ENCODE results near the gene RNASEH2B. TPM values are rescaled to one million over a fixed set of nuclear protein-coding genes. Genes with fewer than 3 reads are reported as not detected.
A peak's percentile ranks its signal among the peaks of the same experiment; 100 is the strongest.

Gene RNASEH2B
- total and polyA plus RNA-seq, 2 experiments from 2014 or later: 39.0 to 64.8 TPM

GRCh38 chr13:50969691-50970090, 60.1 kb downstream of the RNASEH2B start:
- no peak overlapping the region for H3K4me3 ChIP-seq
- H3K36me3 ChIP-seq (ENCODE audit: insufficient read depth): no peaks in the 10 kb centered on the region
- ATAC-seq (peak; percentile 99), DNase-seq (ENCODE audit: low spot score) (peak; percentile 77)
- H4K20me1 ChIP-seq (replicated peaks; ENCODE audit: insufficient read depth): no peaks in the 10 kb centered on the region
- H3F3A ChIP-seq (replicated peaks; ENCODE audit: low read depth): no peaks in the 10 kb centered on the region
- Mint-ChIP-seq H3K9me3 (no peaks in the 10 kb centered on the region), H3K4me3 (no peak overlapping the region), H3K27ac (no peak overlapping the region), H3K27me3 (ENCODE audit: insufficient read depth, low read depth, poor library complexity) (peaks cover 2% of the 10 kb centered on the region), H3K4me1 (peaks cover 3% of the 10 kb centered on the region; the same call in 1 of the 3 replicates), H3K36me3 (ENCODE audit: low read depth) (no peaks in the 10 kb centered on the region)
- no peaks in the 10 kb centered on the region for H3K79me2 ChIP-seq (replicated peaks; ENCODE audit: insufficient read depth)
- no peaks in the 10 kb centered on the region for H3K4me1 ChIP-seq (ENCODE audit: insufficient read depth)
- no peak overlapping the region for H3K4me2 ChIP-seq
- H2AFZ ChIP-seq: no peak overlapping the region
- no peak overlapping the region for H3K27ac ChIP-seq (ENCODE audit: low read depth)
- 0 out of 2 replicates have a peak, but pooled peaks cover 7% of the 10 kb centered on the region for H3K9me2 ChIP-seq (ENCODE audit: insufficient read depth)
- TF ChIP-seq ZNF331 (CRISPR knock-in tag; IDR thresholded peaks at IDR 0.05; ENCODE audit: low read depth) (no peak), EZH2phosphoT487 (IDR thresholded peaks at IDR 0.05; ENCODE audit: unreplicated experiment) (no peak), CREB1 (CRISPR knock-in tag; IDR thresholded peaks at IDR 0.05; ENCODE audit: low read depth) (no peak), NANOG (IDR thresholded peaks at IDR 0.05; ENCODE audit: borderline replicate concordance) (no peak), ZNF462 (CRISPR knock-in tag; IDR thresholded peaks at IDR 0.05) (peak; percentile 81), JUNB (IDR thresholded peaks at IDR 0.05; ENCODE audit: unreplicated experiment) (no peak)
- TF ChIP-seq, protein P1, sequence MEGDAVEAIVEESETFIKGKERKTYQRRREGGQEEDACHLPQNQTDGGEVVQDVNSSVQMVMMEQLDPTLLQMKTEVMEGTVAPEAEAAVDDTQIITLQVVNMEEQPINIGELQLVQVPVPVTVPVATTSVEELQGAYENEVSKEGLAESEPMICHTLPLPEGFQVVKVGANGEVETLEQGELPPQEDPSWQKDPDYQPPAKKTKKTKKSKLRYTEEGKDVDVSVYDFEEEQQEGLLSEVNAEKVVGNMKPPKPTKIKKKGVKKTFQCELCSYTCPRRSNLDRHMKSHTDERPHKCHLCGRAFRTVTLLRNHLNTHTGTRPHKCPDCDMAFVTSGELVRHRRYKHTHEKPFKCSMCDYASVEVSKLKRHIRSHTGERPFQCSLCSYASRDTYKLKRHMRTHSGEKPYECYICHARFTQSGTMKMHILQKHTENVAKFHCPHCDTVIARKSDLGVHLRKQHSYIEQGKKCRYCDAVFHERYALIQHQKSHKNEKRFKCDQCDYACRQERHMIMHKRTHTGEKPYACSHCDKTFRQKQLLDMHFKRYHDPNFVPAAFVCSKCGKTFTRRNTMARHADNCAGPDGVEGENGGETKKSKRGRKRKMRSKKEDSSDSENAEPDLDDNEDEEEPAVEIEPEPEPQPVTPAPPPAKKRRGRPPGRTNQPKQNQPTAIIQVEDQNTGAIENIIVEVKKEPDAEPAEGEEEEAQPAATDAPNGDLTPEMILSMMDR (conservative IDR thresholded peaks at IDR 0.05; ENCODE audit: low read depth in 2 of 2): peak; percentile 50 to 80
- TF ChIP-seq, protein P2, sequence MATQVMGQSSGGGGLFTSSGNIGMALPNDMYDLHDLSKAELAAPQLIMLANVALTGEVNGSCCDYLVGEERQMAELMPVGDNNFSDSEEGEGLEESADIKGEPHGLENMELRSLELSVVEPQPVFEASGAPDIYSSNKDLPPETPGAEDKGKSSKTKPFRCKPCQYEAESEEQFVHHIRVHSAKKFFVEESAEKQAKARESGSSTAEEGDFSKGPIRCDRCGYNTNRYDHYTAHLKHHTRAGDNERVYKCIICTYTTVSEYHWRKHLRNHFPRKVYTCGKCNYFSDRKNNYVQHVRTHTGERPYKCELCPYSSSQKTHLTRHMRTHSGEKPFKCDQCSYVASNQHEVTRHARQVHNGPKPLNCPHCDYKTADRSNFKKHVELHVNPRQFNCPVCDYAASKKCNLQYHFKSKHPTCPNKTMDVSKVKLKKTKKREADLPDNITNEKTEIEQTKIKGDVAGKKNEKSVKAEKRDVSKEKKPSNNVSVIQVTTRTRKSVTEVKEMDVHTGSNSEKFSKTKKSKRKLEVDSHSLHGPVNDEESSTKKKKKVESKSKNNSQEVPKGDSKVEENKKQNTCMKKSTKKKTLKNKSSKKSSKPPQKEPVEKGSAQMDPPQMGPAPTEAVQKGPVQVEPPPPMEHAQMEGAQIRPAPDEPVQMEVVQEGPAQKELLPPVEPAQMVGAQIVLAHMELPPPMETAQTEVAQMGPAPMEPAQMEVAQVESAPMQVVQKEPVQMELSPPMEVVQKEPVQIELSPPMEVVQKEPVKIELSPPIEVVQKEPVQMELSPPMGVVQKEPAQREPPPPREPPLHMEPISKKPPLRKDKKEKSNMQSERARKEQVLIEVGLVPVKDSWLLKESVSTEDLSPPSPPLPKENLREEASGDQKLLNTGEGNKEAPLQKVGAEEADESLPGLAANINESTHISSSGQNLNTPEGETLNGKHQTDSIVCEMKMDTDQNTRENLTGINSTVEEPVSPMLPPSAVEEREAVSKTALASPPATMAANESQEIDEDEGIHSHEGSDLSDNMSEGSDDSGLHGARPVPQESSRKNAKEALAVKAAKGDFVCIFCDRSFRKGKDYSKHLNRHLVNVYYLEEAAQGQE (IDR thresholded peaks at IDR 0.05; ENCODE audit: unreplicated experiment): no peak
- no peaks in the 10 kb centered on the region for H3K27me3 ChIP-seq (ENCODE audit: insufficient read depth)

All from GM23338 (cell line).